ENCODE results near the gene CRISPLD2.

The CRISPLD2 gene

GRCh38 chr16:84913315-84913714, 93.5 kb downstream of the CRISPLD2 start:
- no peak for DNase-seq (ENCODE audit: low spot score)

DNA sequence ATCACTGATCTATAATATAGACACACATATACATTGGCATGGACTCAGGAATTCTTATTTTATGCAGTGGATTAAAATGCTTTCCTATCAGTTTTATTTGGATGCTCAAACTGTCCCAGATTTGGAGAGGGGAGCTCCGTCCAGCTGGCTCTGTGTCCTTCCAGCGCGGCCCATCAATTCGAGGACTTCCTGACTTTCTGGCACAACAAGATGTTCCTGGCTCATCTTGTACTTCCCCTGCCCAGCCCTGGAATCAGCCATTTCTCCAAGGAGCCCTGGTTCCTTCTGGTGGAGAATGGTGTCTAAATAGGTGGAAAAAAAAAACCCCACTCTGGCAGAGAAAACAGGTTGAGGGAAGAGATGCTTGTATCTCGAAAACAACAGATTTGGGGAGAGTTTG, 94.5 kb downstream of the CRISPLD2 start:
- no peak for DNase-seq (ENCODE audit: low spot score)

DNA sequence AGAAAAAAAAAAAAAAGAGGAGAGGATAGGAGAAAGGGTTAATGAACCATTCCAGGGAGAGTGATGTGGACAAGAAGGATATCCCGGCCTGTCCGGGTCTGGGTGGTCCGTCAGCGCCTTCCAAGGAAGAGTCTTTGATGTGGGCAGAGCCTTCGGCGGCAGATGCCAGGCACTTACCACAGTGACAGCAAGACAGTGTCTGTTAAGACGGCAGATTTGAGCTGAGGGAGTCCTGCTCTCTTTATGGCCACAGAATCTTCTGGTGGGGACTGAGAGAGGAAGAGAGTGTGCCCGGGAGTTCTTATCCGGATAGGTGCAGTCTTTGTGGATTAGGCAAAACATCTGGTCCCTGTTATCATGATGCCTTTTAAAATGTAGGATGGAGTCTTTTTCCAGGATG, 96.4 kb downstream of the CRISPLD2 start:
- no peak for DNase-seq (ENCODE audit: low spot score)

- no peak for DNase-seq (ENCODE audit: low spot score)
Observed at GRCh38 chr16:84916850-84917249, 97.1 kb downstream of the CRISPLD2 start.

GRCh38 chr16:84917492-84917891, 97.7 kb downstream of the CRISPLD2 start:
- no peak for DNase-seq (ENCODE audit: low spot score)

DNA sequence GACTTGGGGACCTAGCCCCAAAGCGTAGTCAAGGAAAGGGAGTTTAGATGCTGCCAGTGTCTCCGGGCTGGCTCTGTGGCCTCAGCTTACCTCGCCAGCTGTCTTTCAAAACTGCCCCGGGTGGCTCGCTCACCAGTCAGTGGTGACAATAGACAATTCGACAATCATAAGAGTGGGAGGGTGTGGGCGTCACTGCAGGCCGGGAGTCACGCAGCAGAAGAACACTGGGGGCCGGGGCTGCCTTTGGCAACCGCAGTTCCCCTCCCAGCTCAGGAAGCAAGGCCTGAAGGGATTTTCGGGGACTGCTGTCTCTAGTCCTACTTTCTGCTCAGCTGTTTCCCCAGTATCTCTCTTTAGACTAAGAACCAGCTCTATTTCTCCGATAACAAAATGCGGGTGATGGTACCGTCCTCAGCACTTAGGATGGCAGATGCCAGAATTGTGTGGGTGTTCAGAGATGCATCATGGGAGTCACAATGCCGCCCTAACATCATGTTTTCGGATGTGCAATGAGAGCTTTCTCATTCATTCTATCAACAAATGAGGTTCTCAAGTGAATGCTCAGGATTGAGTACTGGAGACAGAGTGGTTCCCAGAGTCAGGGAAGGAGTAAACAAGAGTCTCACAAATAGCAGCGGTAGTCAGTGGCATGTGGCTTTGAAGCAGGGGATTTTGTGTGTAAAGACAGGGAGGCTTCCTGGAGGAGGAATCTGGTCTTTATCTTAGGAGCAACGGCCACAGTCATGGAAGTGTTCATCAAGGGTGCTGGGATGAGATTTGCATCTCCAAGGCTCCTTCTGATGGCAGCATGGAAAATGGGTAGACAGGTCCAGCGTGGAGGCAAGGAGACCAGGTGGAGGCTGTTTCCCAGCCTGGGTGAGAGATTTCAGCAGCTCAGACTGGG, 98.5 kb downstream of the CRISPLD2 start:
- no peak for DNase-seq (ENCODE audit: low spot score)

DNA sequence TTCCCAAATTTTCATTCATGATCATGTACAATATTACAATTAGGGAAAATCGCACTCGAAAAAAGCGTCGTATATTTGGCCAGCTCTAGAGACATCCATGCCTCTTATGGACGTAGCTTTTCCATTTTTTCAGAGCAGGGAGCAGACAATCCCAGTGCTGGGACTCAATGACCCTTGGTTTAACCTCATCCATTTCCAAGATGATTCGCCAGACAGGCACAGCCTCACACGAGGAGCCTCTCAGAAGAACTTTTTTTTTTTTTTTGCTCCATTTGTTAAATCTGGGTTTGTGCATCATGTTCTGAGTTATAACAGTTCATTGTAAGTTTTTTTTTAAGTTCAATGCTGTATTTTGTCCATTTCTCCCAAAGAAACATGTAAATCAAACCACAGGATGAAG, 99.5 kb downstream of the CRISPLD2 start:
- DNase-seq (ENCODE audit: low spot score) = no peak

GRCh38 chr16:84919708-84920107, 99.9 kb downstream of the CRISPLD2 start:
- no peak for DNase-seq (ENCODE audit: low spot score)

DNA sequence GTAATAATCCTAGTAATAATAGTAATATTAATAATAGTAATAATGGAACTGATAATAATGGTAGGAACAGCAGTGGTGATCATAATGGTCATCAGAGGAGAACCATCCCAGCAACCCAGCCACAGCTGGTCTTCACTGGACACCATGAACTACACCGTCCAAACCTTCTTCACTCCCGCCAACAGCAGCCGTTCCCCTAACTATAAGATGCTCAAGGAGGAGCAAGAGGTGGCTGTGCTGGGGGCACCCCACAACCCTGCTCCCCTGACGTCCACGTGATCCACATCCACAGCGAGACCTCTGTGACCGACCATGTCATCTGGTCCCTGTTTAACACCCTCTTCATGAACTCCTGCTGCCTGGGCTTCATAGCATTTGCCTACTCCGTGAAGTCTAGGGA, 100.5 kb downstream of the CRISPLD2 start:
- no peak for DNase-seq (ENCODE audit: low spot score)

GRCh38 chr16:84922351-84923120, 102.8 kb downstream of the CRISPLD2 start:
- DNase-seq (ENCODE audit: low spot score) = no peak

DNA sequence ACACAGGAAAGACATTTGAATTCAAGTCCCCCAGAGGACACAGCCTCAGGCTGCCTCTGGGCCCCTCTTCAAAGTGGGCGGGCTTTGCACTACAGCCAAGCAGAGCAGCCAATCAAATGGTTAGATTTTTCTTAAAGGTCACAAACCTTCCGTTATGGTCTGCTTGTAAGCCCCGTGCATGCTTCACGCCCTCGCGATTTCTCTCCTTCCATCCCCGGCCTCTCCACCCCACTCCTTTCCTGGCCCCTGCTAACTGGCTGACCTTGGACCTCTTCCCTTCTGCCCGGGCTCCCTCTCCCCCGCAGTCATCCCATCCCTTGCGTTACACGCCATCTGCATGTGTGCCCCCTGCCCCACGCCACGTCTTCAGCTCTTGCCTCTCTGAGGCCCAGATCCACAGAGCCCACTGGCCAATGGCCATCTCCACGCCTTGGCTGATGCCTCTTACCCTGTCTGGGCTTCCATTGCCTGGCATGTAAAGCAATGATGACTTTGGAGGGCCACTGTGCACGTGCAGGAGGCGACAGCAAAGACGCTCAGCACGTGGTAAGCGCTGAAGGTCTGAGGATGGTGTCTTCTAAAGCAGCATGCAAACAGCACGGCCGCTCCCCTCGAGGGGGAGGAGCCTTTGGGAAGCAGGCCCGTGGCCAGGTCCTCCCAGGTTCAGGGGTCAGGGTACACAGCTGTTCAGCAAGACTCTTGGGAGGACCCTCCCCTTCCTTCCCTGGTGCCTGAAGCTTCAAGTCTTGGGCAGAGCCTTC, 104.7 kb downstream of the CRISPLD2 start:
- no peak for DNase-seq (ENCODE audit: low spot score)

GRCh38 chr16:84925092-84925772, 105.4 kb downstream of the CRISPLD2 start:
- DNase-seq (ENCODE audit: low spot score) = peak; percentile 33

GRCh38 chr16:84925773-84926372, 106.1 kb downstream of the CRISPLD2 start:
- no peak for DNase-seq (ENCODE audit: low spot score)

- no peak for DNase-seq (ENCODE audit: low spot score)
Observed at GRCh38 chr16:84926462-84926861, 106.7 kb downstream of the CRISPLD2 start.

DNA sequence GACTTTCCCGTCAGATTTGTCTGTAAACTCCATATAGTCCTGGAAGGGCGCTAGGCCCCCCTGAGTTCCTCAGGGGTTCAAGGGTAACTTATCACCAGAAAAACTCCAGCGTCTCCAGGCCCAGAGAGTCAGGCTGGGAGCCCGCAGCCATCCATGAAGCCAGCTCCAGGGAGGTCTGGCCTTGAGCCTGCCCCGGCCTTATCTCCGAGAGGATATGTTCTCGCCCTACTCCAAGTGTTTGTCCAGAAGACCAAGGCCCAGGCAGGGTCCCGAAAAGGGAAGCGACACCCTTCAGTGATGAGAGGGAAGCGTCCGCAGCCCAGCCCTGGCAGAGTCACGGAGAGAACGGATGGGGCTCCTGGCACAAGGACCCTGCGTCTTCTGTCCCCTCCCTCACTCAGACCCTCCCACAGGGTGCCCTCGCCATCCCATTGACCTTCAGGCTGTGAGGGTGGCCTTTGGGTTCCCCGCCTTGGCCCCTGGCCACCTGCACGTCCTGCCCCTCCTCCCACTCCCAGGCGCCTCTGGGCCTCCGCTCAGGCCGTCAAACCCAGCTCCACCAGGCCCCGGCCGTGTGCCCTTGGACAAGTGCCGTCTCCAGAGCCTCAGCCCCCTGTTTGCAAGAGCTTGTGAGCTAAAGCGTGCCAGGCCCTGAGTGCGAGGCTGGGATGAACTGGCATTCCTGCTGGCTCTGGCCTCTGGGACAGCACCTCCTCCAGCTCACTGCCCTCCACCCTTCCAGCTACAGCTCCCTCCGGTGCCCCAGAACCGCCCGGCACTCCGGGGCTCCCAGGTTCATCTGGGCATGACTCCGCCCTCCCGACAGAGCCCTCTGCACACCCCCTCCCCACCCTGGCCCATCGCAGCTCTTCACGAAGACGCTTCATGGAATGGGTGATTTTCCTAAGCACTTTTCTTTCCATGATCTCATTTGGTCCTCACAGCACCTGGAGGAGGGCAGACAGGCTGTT, 108.1 kb downstream of the CRISPLD2 start:
- no peak for DNase-seq (ENCODE audit: low spot score)

DNA sequence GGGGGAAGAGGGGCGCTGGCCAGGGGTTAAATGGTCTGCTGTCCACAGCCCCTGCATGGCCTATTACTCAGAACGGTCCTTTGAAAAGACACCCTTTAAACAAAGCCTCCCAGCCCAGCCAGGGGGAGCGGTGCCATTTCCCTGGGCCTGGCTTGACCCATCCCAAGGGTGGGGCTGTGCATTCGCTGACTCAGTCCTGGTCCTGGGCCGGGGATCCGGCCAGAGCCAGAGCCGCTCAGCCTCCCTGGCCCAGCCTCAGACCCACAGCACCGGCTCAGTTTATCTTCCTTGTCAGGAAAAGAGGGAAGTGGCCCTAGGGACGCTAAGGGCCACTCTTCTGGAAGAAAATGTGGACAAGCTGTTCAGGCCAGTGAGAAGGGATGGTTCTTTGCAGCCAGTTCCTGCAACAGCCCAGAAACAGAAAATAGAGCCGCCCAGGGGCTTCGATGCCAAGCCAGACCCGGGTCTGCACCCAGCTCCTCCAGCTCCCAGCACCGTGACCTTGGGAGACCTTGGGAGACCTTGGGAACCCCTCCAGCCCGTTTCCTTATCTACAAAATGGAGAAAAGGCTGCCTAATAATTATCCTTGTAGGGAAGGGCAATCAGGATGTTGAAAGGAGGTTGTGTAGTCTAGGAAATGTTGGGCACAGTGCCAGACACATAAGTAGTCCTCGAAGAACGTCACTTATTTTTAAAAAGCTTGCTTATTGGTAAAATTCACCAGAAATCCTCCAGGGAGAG, 109.1 kb downstream of the CRISPLD2 start:
- DNase-seq (ENCODE audit: low spot score) = no peak

- DNase-seq (ENCODE audit: low spot score) = no peak
Observed at GRCh38 chr16:84929421-84930297, 109.9 kb downstream of the CRISPLD2 start.

GRCh38 chr16:84930298-84931106, 110.7 kb downstream of the CRISPLD2 start:
- DNase-seq (ENCODE audit: low spot score) = no peak
